ENCODE results near the gene SELENOV. TPM values are rescaled to one million over a fixed set of nuclear protein-coding genes. Genes with fewer than 3 reads are reported as not detected.
A peak's percentile ranks its signal among the peaks of the same experiment; 100 is the strongest.

Gene SELENOV
- polyA plus RNA-seq, 4 donors: 0.32 TPM; not detected in 3

DNA sequence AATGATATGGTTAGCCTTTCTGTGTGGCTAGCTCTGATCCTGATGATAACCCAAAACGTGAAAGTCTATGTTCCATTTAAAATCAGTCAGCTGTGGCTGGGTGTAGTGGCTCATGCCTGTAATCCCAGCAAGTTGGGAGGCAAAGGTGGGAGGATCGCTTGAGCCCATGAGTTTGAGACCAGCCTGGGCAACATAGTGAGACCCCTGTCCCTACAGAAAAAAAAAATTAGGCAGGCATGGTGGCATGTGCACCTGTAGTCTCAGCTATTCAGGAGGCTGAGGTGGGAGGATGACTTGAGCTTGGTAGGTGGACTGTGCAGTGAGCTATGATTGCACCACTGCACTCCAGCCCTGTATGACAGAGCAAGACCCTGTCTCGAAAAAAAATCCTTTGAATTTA, 18.9 kb downstream of the SELENOV start:
- H3K9me3 ChIP-seq (ENCODE audit: control insufficient read depth in 2 of 2, insufficient read depth in 1 of 2, low read depth in 1 of 2, low read length in 1 of 2): no peaks in the 10 kb centered on the region
- no peaks in the 10 kb centered on the region for H3K36me3 ChIP-seq (ENCODE audit: control insufficient read depth in 3 of 3, insufficient read depth in 2 of 3, low read depth in 1 of 3, low read length in 3 of 3)
- no peak overlapping the region for H3K27ac ChIP-seq (ENCODE audit: low read depth in 1 of 3, low read length in 2 of 3)
- H3K27me3 ChIP-seq (ENCODE audit: control insufficient read depth in 3 of 3, insufficient read depth in 3 of 3, low read length in 3 of 3): peaks cover 0 to 2% (median 0%) of the 10 kb centered on the region in 3 donors
- no peak for FAIRE-seq
- no peak for DNase-seq
- whole genome bisulfite sequencing, 3 donors: 59 to 74% (median 62%) methylated on average over 3 of the region's 3 CpGs
- H3K4me1 ChIP-seq (ENCODE audit: control insufficient read depth in 3 of 3, insufficient read depth in 2 of 3, low read depth in 1 of 3, low read length in 2 of 3): peaks cover 0 to 4% (median 3%) of the 10 kb centered on the region in 3 donors
- H3K4me3 ChIP-seq (ENCODE audit: low read depth in 1 of 3, low read length in 3 of 3): no peak overlapping the region

DNA sequence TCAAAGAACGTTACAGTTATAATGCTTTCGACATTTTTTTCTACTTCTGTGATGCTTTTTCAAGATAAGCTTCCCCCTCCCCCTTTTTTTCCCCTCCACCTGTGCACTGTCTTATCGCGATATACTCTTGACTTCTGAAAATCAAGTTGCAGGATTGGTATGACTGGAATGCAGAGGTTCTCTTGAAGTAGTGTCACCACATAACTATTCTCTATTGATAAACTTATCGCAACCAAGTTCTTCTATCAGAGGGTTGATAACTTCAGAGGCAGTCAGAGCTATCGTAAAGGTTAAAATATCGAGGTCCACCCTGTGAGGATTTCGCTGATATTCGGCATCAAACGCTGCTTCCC, 24.2 kb downstream of the SELENOV start:
- H3K9me3 ChIP-seq (ENCODE audit: control insufficient read depth in 2 of 2, insufficient read depth in 1 of 2, low read depth in 1 of 2, low read length in 1 of 2): no peaks in the 10 kb centered on the region
- no peak for DNase-seq
- 1 to 3% (median 3%) methylated on average over 10 of the region's 10 CpGs for WGBS, 3 donors
- H3K27ac ChIP-seq (ENCODE audit: low read depth in 1 of 3, low read length in 2 of 3): peak overlapping the region; percentile 78 to 97 (median 80)
- peak overlapping the region; percentile 76 to 93 (median 88) for H3K4me3 ChIP-seq (ENCODE audit: low read depth in 1 of 3, low read length in 3 of 3)
- no peaks in the 10 kb centered on the region for H3K27me3 ChIP-seq (ENCODE audit: control insufficient read depth in 3 of 3, insufficient read depth in 3 of 3, low read length in 3 of 3)
- FAIRE-seq: no peak
- H3K4me1 ChIP-seq (ENCODE audit: control insufficient read depth in 3 of 3, insufficient read depth in 2 of 3, low read depth in 1 of 3, low read length in 2 of 3): peaks cover 0 to 5% (median 0%) of the 10 kb centered on the region in 3 donors
- no peaks in the 10 kb centered on the region for H3K36me3 ChIP-seq (ENCODE audit: control insufficient read depth in 3 of 3, insufficient read depth in 2 of 3, low read depth in 1 of 3, low read length in 3 of 3)

DNA sequence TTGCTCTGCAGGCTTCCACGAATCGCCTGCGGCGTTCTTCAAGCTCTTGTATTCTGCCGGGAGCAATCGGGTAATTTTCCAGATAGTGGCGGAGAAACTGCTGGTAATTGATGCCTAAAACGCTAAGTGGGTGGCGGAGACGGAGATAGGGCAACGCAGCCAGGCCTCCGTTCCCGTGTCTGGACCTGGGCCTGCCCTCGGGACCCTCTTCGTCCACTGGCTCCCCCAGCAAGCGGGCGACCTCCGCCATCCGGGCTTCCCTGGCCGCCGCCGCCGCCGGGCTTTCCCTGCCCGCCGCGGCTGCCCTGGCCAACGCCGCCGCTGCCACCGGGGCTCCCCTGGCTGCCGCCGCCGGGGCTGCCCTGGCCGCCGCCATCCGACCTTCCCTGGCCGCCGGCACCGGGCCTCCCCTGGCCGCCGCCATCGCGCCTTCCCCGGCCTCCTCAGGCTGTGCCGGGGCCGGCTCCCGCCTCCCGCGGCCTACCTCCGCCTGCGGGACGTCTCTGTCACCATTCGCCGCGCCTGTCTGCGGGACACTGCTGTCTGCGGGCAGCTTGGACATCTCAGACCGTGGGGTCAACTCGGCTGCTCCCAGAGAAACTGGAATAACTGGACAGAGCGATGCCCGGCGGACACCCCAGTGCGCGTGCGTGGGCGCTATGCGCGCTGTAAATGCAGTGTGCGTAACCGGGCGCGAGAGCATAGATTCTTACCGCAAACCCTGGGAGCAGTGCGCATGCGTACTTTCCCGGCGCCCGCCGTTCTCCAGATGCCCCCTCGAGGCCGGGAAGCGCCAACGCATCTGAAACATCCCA, 24.8 kb downstream of the SELENOV start, which contains the start of gene EID2:
Gene EID2, minus strand, starts transcription at position 644 of the 815 bp plus-strand sequence. Its CDS starts 82 bp downstream, at position 562.
- H3K4me1 ChIP-seq (ENCODE audit: control insufficient read depth in 3 of 3, insufficient read depth in 2 of 3, low read depth in 1 of 3, low read length in 2 of 3): peaks cover 0 to 5% (median 0%) of the 10 kb centered on the region in 3 donors
- no peaks in the 10 kb centered on the region for H3K27me3 ChIP-seq (ENCODE audit: control insufficient read depth in 3 of 3, insufficient read depth in 3 of 3, low read length in 3 of 3)
- H3K9me3 ChIP-seq (ENCODE audit: control insufficient read depth in 2 of 2, insufficient read depth in 1 of 2, low read depth in 1 of 2, low read length in 1 of 2): no peaks in the 10 kb centered on the region
- 0% methylated on average over 70 to 84 of the region's 84 CpGs for WGBS, 3 donors
- no peak for FAIRE-seq
- peak; percentile 93 to 97 for DNase-seq
- no peaks in the 10 kb centered on the region for H3K36me3 ChIP-seq (ENCODE audit: control insufficient read depth in 3 of 3, insufficient read depth in 2 of 3, low read depth in 1 of 3, low read length in 3 of 3)
- H3K27ac ChIP-seq (ENCODE audit: low read depth in 1 of 3, low read length in 2 of 3): peak within 1 kb of the TSS; percentile 80 to 97 (median 92)
- H3K4me3 ChIP-seq (ENCODE audit: low read depth in 1 of 3, low read length in 3 of 3): peak within 1 kb of the TSS; percentile 76 to 93 (median 88)

DNA sequence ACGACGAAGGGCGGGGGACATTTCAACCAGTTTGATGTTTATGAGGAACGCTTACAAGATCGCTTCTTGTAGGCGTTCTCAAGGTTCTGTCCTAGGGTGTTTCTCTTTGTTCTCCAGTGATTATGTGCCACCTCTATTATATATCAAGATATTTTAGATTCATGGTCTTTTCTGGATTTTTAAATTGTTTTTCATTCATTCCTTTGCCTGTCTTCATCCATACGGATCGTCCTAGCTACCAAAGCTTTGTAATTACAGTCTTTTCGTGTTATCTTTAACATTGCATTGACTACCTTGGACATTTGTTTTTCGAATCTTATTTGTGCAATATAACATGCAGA, 25.4 kb downstream of the SELENOV start:
- Histone ChIP-seq H3K27ac (ENCODE audit: low read depth in 1 of 3, low read length in 2 of 3) (no peak overlapping the region), H3K4me3 (ENCODE audit: low read depth in 1 of 3, low read length in 3 of 3) (peak overlapping the region in 1 of 3 donors; percentile 76), H3K36me3 (ENCODE audit: control insufficient read depth in 3 of 3, insufficient read depth in 2 of 3, low read depth in 1 of 3, low read length in 3 of 3) (no peaks in the 10 kb centered on the region), H3K27me3 (ENCODE audit: control insufficient read depth in 3 of 3, insufficient read depth in 3 of 3, low read length in 3 of 3) (no peaks in the 10 kb centered on the region), H3K9me3 (ENCODE audit: control insufficient read depth in 2 of 2, insufficient read depth in 1 of 2, low read depth in 1 of 2, low read length in 1 of 2) (no peaks in the 10 kb centered on the region), H3K4me1 (ENCODE audit: control insufficient read depth in 3 of 3, insufficient read depth in 2 of 3, low read depth in 1 of 3, low read length in 2 of 3) (peaks cover 0 to 5% (median 0%) of the 10 kb centered on the region in 3 donors)
- no peak for DNase-seq
- 6 to 9% (median 8%) methylated on average over 10 of the region's 10 CpGs for WGBS, 3 donors
- no peak for FAIRE-seq

DNA sequence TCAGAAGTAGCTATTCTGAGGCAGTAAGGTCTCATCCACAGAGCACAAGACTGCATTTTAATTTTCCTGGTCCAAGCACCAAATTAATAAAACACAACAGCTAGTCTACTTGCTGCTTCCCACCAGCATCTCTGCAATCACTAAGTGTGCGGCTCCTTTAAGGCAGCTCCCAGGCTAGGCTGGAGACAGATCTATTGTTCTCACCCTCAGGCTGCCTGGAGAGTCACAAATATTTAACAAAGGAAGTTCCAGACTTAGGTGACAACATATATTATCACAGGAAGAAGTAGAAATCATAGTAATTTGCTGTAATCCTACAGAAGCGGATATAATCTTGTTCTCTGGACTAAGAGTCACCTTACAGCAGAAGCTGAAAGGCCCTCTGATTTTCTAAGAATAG, 27.3 kb downstream of the SELENOV start:
- H3K4me3 ChIP-seq (ENCODE audit: low read depth in 1 of 3, low read length in 3 of 3): no peak overlapping the region
- FAIRE-seq (no peak), DNase-seq (no peak)
- no peaks in the 10 kb centered on the region for H3K9me3 ChIP-seq (ENCODE audit: control insufficient read depth in 2 of 2, insufficient read depth in 1 of 2, low read depth in 1 of 2, low read length in 1 of 2)
- H3K36me3 ChIP-seq (ENCODE audit: control insufficient read depth in 3 of 3, insufficient read depth in 2 of 3, low read depth in 1 of 3, low read length in 3 of 3): no peaks in the 10 kb centered on the region
- peaks cover 0 to 5% (median 0%) of the 10 kb centered on the region in 3 donors for H3K4me1 ChIP-seq (ENCODE audit: control insufficient read depth in 3 of 3, insufficient read depth in 2 of 3, low read depth in 1 of 3, low read length in 2 of 3)
- WGBS, 3 donors: 49 to 53% (median 52%) methylated on average over 2 of the region's 2 CpGs
- peaks cover 0 to 4% (median 0%) of the 10 kb centered on the region in 3 donors for H3K27me3 ChIP-seq (ENCODE audit: control insufficient read depth in 3 of 3, insufficient read depth in 3 of 3, low read length in 3 of 3)
- H3K27ac ChIP-seq (ENCODE audit: low read depth in 1 of 3, low read length in 2 of 3): no peak overlapping the region

DNA sequence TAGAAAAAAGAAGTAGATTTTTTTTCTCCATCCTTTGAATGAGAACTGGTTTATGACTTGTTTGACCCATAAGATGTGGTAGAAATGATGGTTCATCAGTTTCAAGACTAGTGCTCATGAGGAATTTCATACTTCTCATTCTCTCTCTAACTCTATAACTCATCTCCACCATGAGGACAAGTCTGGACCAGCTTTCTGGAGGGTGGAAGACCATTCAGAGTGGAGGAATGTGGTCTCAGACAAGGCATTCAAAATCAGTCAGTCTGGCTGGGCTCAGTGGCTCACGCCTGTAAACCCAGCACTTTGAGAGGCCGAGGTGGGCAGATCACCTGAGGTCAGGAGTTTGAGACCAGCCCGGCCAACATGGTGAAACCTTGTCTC, 28.5 kb downstream of the SELENOV start:
- FAIRE-seq: no peak
- no peaks in the 10 kb centered on the region for H3K9me3 ChIP-seq (ENCODE audit: control insufficient read depth in 2 of 2, insufficient read depth in 1 of 2, low read depth in 1 of 2, low read length in 1 of 2)
- no peak for DNase-seq
- no peak overlapping the region for H3K27ac ChIP-seq (ENCODE audit: low read depth in 1 of 3, low read length in 2 of 3)
- H3K4me3 ChIP-seq (ENCODE audit: low read depth in 1 of 3, low read length in 3 of 3): no peak overlapping the region
- peaks cover 0 to 4% (median 0%) of the 10 kb centered on the region in 3 donors for H3K27me3 ChIP-seq (ENCODE audit: control insufficient read depth in 3 of 3, insufficient read depth in 3 of 3, low read length in 3 of 3)
- peaks cover 0 to 5% (median 0%) of the 10 kb centered on the region in 3 donors for H3K4me1 ChIP-seq (ENCODE audit: control insufficient read depth in 3 of 3, insufficient read depth in 2 of 3, low read depth in 1 of 3, low read length in 2 of 3)
- no peaks in the 10 kb centered on the region for H3K36me3 ChIP-seq (ENCODE audit: control insufficient read depth in 3 of 3, insufficient read depth in 2 of 3, low read depth in 1 of 3, low read length in 3 of 3)
- 83 to 94% (median 91%) methylated on average over 3 of the region's 3 CpGs for WGBS, 3 donors

DNA sequence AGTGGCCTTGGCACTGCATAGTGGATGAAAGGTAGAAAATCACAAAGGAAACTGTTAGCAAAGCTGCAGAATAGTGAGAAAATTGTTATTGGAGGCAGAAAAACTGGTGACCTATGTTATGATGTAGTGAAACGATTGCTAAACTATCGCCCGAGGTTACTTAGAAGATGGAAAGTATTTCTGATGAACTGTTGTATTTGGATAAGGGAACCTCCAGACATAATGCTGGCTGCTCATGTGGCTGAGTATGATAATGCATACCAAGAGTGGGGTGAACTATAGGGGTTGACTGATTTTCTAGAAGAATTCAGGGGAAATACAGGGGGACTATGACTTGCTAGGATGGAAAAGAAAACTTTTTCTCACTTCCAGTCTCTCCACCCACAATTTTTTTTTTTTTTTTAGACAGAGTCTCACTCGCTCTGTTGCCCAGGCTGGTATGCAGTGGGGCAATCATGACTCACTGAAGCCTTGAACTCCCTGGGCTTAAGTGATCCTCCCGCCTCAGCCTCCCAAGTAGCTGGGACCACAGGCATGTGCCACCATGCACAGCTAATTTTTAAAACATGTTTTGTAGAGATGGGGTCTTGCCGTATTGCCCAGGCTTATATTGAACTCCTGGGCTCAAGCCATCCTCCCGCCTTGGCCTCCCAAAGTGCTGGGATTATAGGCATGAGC, 29.4 kb downstream of the SELENOV start:
- DNase-seq (no peak), FAIRE-seq (no peak)
- H3K9me3 ChIP-seq (ENCODE audit: control insufficient read depth in 2 of 2, insufficient read depth in 1 of 2, low read depth in 1 of 2, low read length in 1 of 2): no peaks in the 10 kb centered on the region
- WGBS, 3 donors: 82 to 84% (median 84%) methylated on average over 7 of the region's 7 CpGs
- peaks cover 0 to 4% (median 0%) of the 10 kb centered on the region in 3 donors for H3K27me3 ChIP-seq (ENCODE audit: control insufficient read depth in 3 of 3, insufficient read depth in 3 of 3, low read length in 3 of 3)
- H3K36me3 ChIP-seq (ENCODE audit: control insufficient read depth in 3 of 3, insufficient read depth in 2 of 3, low read depth in 1 of 3, low read length in 3 of 3): no peaks in the 10 kb centered on the region
- H3K27ac ChIP-seq (ENCODE audit: low read depth in 1 of 3, low read length in 2 of 3): no peak overlapping the region
- no peak overlapping the region for H3K4me3 ChIP-seq (ENCODE audit: low read depth in 1 of 3, low read length in 3 of 3)
- H3K4me1 ChIP-seq (ENCODE audit: control insufficient read depth in 3 of 3, insufficient read depth in 2 of 3, low read depth in 1 of 3, low read length in 2 of 3): no peaks in the 10 kb centered on the region

DNA sequence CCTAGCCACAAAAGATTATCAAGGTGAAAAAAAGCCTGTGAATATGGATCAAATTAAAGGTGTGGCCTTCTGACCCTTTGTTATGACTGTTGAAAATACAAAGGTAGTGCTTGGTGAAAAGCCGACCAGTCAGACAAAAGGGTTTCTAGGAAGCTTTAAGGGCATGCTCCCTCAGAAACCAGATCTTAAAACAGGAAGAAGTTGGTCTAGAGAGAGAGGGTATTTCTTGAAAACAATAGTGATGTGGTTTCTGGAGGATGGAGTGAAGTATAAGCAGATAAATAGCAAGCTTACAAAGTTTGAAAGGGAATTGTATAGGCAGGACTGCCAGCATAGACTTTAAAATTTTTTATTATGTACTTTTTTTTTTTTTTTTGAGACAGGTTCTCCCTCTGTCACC, 30.0 kb downstream of the SELENOV start:
- H3K9me3 ChIP-seq (ENCODE audit: control insufficient read depth in 2 of 2, insufficient read depth in 1 of 2, low read depth in 1 of 2, low read length in 1 of 2): no peaks in the 10 kb centered on the region
- no peak for FAIRE-seq

More for the DNA sequence above, 30.0 kb downstream of the SELENOV start:
- no peaks in the 10 kb centered on the region for H3K36me3 ChIP-seq (ENCODE audit: control insufficient read depth in 3 of 3, insufficient read depth in 2 of 3, low read depth in 1 of 3, low read length in 3 of 3)
- no peak overlapping the region for H3K27ac ChIP-seq (ENCODE audit: low read depth in 1 of 3, low read length in 2 of 3)
- no peaks in the 10 kb centered on the region for H3K4me1 ChIP-seq (ENCODE audit: control insufficient read depth in 3 of 3, insufficient read depth in 2 of 3, low read depth in 1 of 3, low read length in 2 of 3)
- DNase-seq: no peak
- H3K27me3 ChIP-seq (ENCODE audit: control insufficient read depth in 3 of 3, insufficient read depth in 3 of 3, low read length in 3 of 3): peaks cover 0 to 4% (median 0%) of the 10 kb centered on the region in 3 donors
- 25 to 43% (median 26%) methylated on average over 1 of the region's 1 CpG for whole genome bisulfite sequencing, 3 donors
- no peak overlapping the region for H3K4me3 ChIP-seq (ENCODE audit: low read depth in 1 of 3, low read length in 3 of 3)

Data from small intestine (tissue), 7 donors.